Neural cell (in vitro differentiated cells): ENCODE results near the gene SUSD3. TPM values are rescaled to one million over a fixed set of nuclear protein-coding genes. Genes with fewer than 3 reads are reported as not detected.

Experiments used
- H2AFZ ChIP-seq: fragments of 200-600, 300-800 bp; sonication (generic), shearing (Covaris generic); 2 replicates; pipeline ENCODE4 v1.6.0; 2014; ENCODE audit warnings: low read depth, mild to moderate bottlenecking, antibody characterized with exemption, low read length, moderate library complexity
- H3F3A ChIP-seq: fragments of 200-600 bp; shearing (Covaris generic); 2 replicates; pipeline ENCODE4 v1.6.1; 2016; ENCODE audit warnings: mild to moderate bottlenecking, moderate library complexity, mixed read lengths, antibody characterized with exemption, low read length; ENCODE audit not compliant: insufficient read depth, poor library complexity, severe bottlenecking
- H3K27ac ChIP-seq: fragments of 200-600, 300-800 bp; sonication (generic), shearing (Covaris generic); 2 replicates; pipeline ENCODE4 v1.5.1; 2014; ENCODE audit warnings: mild to moderate bottlenecking, low read length, moderate library complexity
- H3K27me3 ChIP-seq: fragments of 300-800, 200-600 bp; sonication (generic), shearing (Covaris generic); 2 replicates; pipeline ENCODE4 v1.6.0; 2014; ENCODE audit warnings: mild to moderate bottlenecking, low read depth, low read length, moderate library complexity; ENCODE audit not compliant: insufficient read depth
- H3K36me3 ChIP-seq: fragments of 300-800, 200-600 bp; sonication (generic), shearing (Covaris generic); 2 replicates; pipeline ENCODE4 v1.5.1; 2014; ENCODE audit warnings: mild to moderate bottlenecking, antibody characterized with exemption, low read length, moderate library complexity; ENCODE audit not compliant: insufficient read depth
- H3K4me2 ChIP-seq: fragments of 300-800, 200-600 bp; sonication (generic), shearing (Covaris generic); 2 replicates; pipeline ENCODE4 v1.6.0; 2014; ENCODE audit warnings: mild to moderate bottlenecking, low read length
- H3K4me3 ChIP-seq: fragments of 300-800, 200-600 bp; sonication (generic), shearing (Covaris generic); 2 replicates; pipeline ENCODE4 v1.5.1; 2014; ENCODE audit warnings: mild to moderate bottlenecking, low read length, moderate library complexity
- H3K79me2 ChIP-seq: fragments of 200-600 bp; shearing (Covaris generic); replicated peaks from 2 replicates; pipeline ENCODE4 v1.6.0; 2014; ENCODE audit warnings: mild to moderate bottlenecking, low read length, moderate library complexity; ENCODE audit not compliant: insufficient read depth
- H3K9ac ChIP-seq: fragments of 300-800, 200-600 bp; sonication (generic), shearing (Covaris generic); 2 replicates; pipeline ENCODE4 v1.6.1; 2016; ENCODE audit warnings: mild to moderate bottlenecking, low read length, mixed read lengths
- H3K9me2 ChIP-seq: fragments of 200-600 bp; shearing (Covaris generic); 2 replicates; pipeline ENCODE4 v1.6.1; 2016; ENCODE audit warnings: mild to moderate bottlenecking, low read length, mixed read lengths; ENCODE audit not compliant: insufficient read depth
- H3K9me3 ChIP-seq: fragments of 200-600, 300-800 bp; sonication (generic), shearing (Covaris generic); 2 replicates; pipeline ENCODE4 v1.6.1; 2016; ENCODE audit warnings: mild to moderate bottlenecking, mixed run types, low read length, moderate library complexity, mixed read lengths
- H4K20me1 ChIP-seq: fragments of 200-600 bp; shearing (Covaris generic); 2 replicates; pipeline ENCODE4 v1.6.1; 2016; ENCODE audit warnings: mild to moderate bottlenecking, mixed run types; ENCODE audit not compliant: insufficient read depth
- EP300 ChIP-seq: fragments of 450-650 bp; conservative IDR thresholded peaks from 2 replicates; pipeline ENCODE4 v1.6.1; 2014; ENCODE audit warnings: antibody characterized with exemption, mild to moderate bottlenecking, moderate library complexity; ENCODE audit not compliant: poor library complexity, severe bottlenecking
- EZH2 ChIP-seq: fragments of 200-600, 300-800 bp; shearing (Covaris generic), sonication (generic); IDR thresholded peaks from 2 replicates; pipeline ENCODE4 v1.6.1; 2014; ENCODE audit warnings: antibody characterized with exemption, low read length, borderline replicate concordance, mild to moderate bottlenecking; ENCODE audit not compliant: insufficient read depth, poor library complexity, severe bottlenecking
- MXI1 ChIP-seq: fragments of 450-650 bp; conservative IDR thresholded peaks from 2 replicates; pipeline ENCODE4 v1.6.1; 2014; ENCODE audit warnings: antibody characterized with exemption, mild to moderate bottlenecking; ENCODE audit not compliant: poor library complexity, severe bottlenecking
- POLR2AphosphoS5 ChIP-seq: IDR thresholded peaks from 2 replicates; pipeline ENCODE4 v1.6.1; 2012
- RAD21 ChIP-seq: fragments of 450-650 bp; conservative IDR thresholded peaks from 2 replicates; pipeline ENCODE4 v1.6.1; 2014; ENCODE audit warnings: antibody characterized with exemption, mild to moderate bottlenecking, moderate library complexity
- REST ChIP-seq: IDR thresholded peaks from 2 replicates; pipeline ENCODE4 v1.6.1; 2012; ENCODE audit warnings: borderline replicate concordance
- SMC3 ChIP-seq: fragments of 450-650 bp; conservative IDR thresholded peaks from 2 replicates; pipeline ENCODE4 v1.6.1; 2014; ENCODE audit warnings: antibody characterized with exemption, mild to moderate bottlenecking, moderate library complexity; ENCODE audit not compliant: poor library complexity
- TAF1 ChIP-seq: IDR thresholded peaks from 2 replicates; pipeline ENCODE4 v1.6.1; 2012; ENCODE audit warnings: low read depth
- polyA plus RNA-seq: library from polyadenylated mRNA; depleted of rRNA; stranded (reverse); fragments of >200 nt; gene quantifications from 2 replicates; pipeline ENCODE4 v1.2.3, GENCODE V29; 2014
- TF ChIP-seq, protein P1 (sequence below): fragments of 450-650 bp; IDR thresholded peaks from 2 replicates; pipeline ENCODE4 v1.5.1; 2014; ENCODE audit warnings: antibody characterized with exemption, mild to moderate bottlenecking, moderate library complexity; ENCODE audit not compliant: poor library complexity, severe bottlenecking

SUSD3 gene
- polyA plus RNA-seq, 1 donor from 2014 or later: not detected

DNA sequence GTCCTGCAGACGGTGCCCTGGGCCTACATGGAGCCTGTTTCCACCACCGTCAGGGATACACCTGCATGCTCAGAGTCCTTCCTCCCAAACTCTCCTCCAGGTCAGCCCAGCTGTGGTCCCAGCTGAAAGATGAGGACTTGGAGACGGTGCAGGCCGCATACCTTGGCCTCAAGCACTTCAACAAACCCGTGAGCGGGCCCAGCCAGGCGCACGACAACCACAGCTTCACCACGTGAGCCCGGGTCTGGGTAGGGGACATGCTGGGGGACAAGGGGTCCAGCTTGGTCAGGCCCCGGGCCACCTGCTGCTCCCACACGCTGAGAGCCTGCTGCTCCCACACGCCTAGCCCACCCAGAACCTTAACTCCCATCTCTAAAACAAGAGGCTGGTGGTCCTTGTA lies 20.9 kb downstream of the SUSD3 start:
- H4K20me1 ChIP-seq: no peaks in the 10 kb centered on the region
- no peak overlapping the region for H3K9ac ChIP-seq
- H3K4me2 ChIP-seq: no peak overlapping the region
- no peaks in the 10 kb centered on the region for H3K9me2 ChIP-seq
- no peaks in the 10 kb centered on the region for H3K9me3 ChIP-seq
- H3K4me3 ChIP-seq: no peak overlapping the region
- no peaks in the 10 kb centered on the region for H3F3A ChIP-seq
- no peak overlapping the region for H3K27ac ChIP-seq
- H3K27me3 ChIP-seq: no peaks in the 10 kb centered on the region
- H2AFZ ChIP-seq: no peak overlapping the region
- TF ChIP-seq POLR2AphosphoS5 (no peak), EP300 (no peak), TAF1 (no peak), RAD21 (no peak), REST (no peak), MXI1 (no peak), EZH2 (no peak), SMC3 (no peak)
- TF ChIP-seq, protein P1, sequence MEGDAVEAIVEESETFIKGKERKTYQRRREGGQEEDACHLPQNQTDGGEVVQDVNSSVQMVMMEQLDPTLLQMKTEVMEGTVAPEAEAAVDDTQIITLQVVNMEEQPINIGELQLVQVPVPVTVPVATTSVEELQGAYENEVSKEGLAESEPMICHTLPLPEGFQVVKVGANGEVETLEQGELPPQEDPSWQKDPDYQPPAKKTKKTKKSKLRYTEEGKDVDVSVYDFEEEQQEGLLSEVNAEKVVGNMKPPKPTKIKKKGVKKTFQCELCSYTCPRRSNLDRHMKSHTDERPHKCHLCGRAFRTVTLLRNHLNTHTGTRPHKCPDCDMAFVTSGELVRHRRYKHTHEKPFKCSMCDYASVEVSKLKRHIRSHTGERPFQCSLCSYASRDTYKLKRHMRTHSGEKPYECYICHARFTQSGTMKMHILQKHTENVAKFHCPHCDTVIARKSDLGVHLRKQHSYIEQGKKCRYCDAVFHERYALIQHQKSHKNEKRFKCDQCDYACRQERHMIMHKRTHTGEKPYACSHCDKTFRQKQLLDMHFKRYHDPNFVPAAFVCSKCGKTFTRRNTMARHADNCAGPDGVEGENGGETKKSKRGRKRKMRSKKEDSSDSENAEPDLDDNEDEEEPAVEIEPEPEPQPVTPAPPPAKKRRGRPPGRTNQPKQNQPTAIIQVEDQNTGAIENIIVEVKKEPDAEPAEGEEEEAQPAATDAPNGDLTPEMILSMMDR: no peak
- H3K36me3 ChIP-seq: no peaks in the 10 kb centered on the region
- H3K79me2 ChIP-seq: no peaks in the 10 kb centered on the region

GRCh38 chr9:93080406-93080805 lies 21.9 kb downstream of the SUSD3 start:
- Histone ChIP-seq H3K79me2 (no peaks in the 10 kb centered on the region), H3K4me3 (no peak overlapping the region), H3K9me3 (no peaks in the 10 kb centered on the region), H3K9ac (no peak overlapping the region), H2AFZ (no peak overlapping the region), H4K20me1 (no peaks in the 10 kb centered on the region), H3F3A (no peaks in the 10 kb centered on the region), H3K36me3 (no peaks in the 10 kb centered on the region), H3K9me2 (no peaks in the 10 kb centered on the region), H3K27ac (no peak overlapping the region), H3K4me2 (no peak overlapping the region), H3K27me3 (no peaks in the 10 kb centered on the region)
- TF ChIP-seq EZH2 (no peak), RAD21 (no peak), POLR2AphosphoS5 (no peak), EP300 (no peak), SMC3 (no peak)
